Cardiac fibroblast (primary cell): Measurements from ENCODE around the gene AVL9.

Source experiments
- DNase-seq, 2 donors: peaks; one replicate each; pipeline versions ENCODE4 v3.0.0 to v3.0.0-alpha.2; 2010; ENCODE audit warnings: low read depth in 2 of 2
- H3K4me3 ChIP-seq, 2 donors: replicated peaks in 1 of 2; 1 replicate in 1 of 2; 2 replicates in 1 of 2; pipeline ENCODE4 v1.5.1; 2011; ENCODE audit warnings: low read depth in 2 of 2, low read length in 2 of 2, mild to moderate bottlenecking in 2 of 2, moderate library complexity in 1 of 2
- CTCF ChIP-seq: IDR thresholded peaks from one replicate; pipeline ENCODE4 v1.5.1; 2011; ENCODE audit warnings: low read depth, mild to moderate bottlenecking, low read length, inconsistent platforms

AVL9 gene

GRCh38 chr7:32507414-32507813, 12.1 kb downstream of the AVL9 start:
- H3K4me3 ChIP-seq: no peak overlapping the region
- DNase-seq: peak; percentile 33 to 56
- TF ChIP-seq CTCF: no peak

GRCh38 chr7:32511791-32512190, 16.5 kb downstream of the AVL9 start:
- no peak overlapping the region for H3K4me3 ChIP-seq
- TF ChIP-seq CTCF: no peak
- peak; percentile 51 to 71 for DNase-seq

GRCh38 chr7:32513210-32513609, 17.9 kb downstream of the AVL9 start:
- H3K4me3 ChIP-seq: no peak overlapping the region
- no peak for TF ChIP-seq CTCF
- DNase-seq: no peak

- TF ChIP-seq CTCF: no peak
- peak overlapping the region in 1 of 2 donors; percentile 2 for H3K4me3 ChIP-seq
- peak in 1 of 2 donors; percentile 84 for DNase-seq
Measured at GRCh38 chr7:32515890-32516550, 20.7 kb downstream of the AVL9 start.

GRCh38 chr7:32516551-32517100, 21.3 kb downstream of the AVL9 start:
- no peak for TF ChIP-seq CTCF
- DNase-seq: peak; percentile 54 to 90
- peak overlapping the region in 1 of 2 donors; percentile 2 for H3K4me3 ChIP-seq

- peak; percentile 29 to 62 for DNase-seq
- H3K4me3 ChIP-seq: no peak overlapping the region
- TF ChIP-seq CTCF: no peak
Measured at GRCh38 chr7:32518534-32519140, 23.3 kb downstream of the AVL9 start.
